Panc1 (cell line): ENCODE data around the gene SNAP47.

Experiments used
- CTCF ChIP-seq: fragments of 450-650 bp; IDR thresholded peaks from 2 replicates; pipeline ENCODE4 v1.5.1; 2017; ENCODE audit warnings: mild to moderate bottlenecking
- REST ChIP-seq, 2 experiments: IDR thresholded peaks; 2 replicates each; pipeline ENCODE4 v1.6.1; 2011 to 2012; ENCODE audit warnings: low read depth in 2 of 2, control low read depth in 1 of 2, low read length in 1 of 2, mild to moderate bottlenecking in 1 of 2, moderate library complexity in 1 of 2; ENCODE audit not compliant: insufficient read depth in 1 of 2
- SIN3A ChIP-seq: IDR thresholded peaks from 2 replicates; pipeline ENCODE4 v1.6.1; 2012; ENCODE audit warnings: low read depth, mild to moderate bottlenecking, low read length, moderate library complexity, borderline replicate concordance; ENCODE audit not compliant: insufficient read depth
- TCF7L2 ChIP-seq: IDR thresholded peaks from 2 replicates; pipeline ENCODE4 v1.6.1; 2011; ENCODE audit warnings: mild to moderate bottlenecking, low read depth, low read length, inconsistent platforms

DNA sequence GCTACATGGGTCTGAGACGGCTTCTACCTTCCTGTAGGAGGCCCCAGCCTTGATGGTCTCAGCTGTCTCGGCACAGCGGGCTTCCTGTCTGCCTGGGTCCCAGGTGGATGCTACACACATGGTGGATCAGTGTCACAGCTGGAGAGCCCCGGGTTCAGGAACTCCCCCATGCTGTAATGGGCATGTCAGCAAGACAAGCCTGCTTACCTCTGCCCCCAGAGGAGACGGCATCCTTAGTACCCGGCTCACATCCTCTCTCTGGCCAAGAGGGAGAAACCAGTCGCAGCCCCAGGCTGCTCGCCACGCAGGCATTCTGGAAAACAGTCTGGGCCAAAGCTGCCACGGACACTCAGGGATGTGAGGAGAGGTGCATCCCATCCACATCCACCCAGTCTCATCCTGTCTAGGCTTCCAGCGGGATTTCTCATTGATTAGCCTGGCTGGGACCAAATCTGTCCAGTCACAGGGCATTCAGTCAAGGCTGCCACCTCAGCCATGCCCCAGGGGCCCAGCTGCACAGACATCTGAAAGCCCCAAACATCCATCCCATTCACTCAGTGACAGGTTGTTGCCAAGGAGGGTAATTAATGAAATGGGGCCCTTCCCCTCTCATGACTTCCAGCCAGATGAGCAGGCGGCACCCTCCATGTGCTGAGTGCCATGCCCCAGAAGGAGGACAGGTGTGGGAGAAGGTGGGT is 10.5 kb downstream of the SNAP47 start:
- TF ChIP-seq SIN3A: no peak
- TF ChIP-seq CTCF: no peak
- no peak for TF ChIP-seq REST (IDR thresholded peaks at IDR 0.05; ENCODE audit: insufficient read depth in 1 of 2, low read depth in 2 of 2, low read length in 1 of 2)
- TF ChIP-seq TCF7L2: no peak
